Heart left ventricle (tissue), 16 donors: Measurements from ENCODE around the gene CENPP. TPM values are rescaled to one million over a fixed set of nuclear protein-coding genes. Genes with fewer than 3 reads are reported as not detected.

Experiments used
- ATAC-seq, 4 donors: fragments of 200-7000 bp; cut with Tn5 transposase; one replicate each; pipeline ENCODE4 v1.9.1; 2020 to 2022; ENCODE audit warnings: moderate library complexity in 4 of 4, mild to moderate bottlenecking in 3 of 4, moderate number of reproducible peaks in 1 of 4
- DNase-seq, 5 donors: peaks; one replicate each; pipeline ENCODE4 v3.0.0-alpha.2; 2020
- H3K27ac ChIP-seq, 12 donors: fragments of 200-600 bp; sonication (generic) in 4 of 12; one replicate each; pipeline versions ENCODE4 v1.5.0 to v1.8.0; 2016 to 2022; ENCODE audit warnings: mild to moderate bottlenecking in 2 of 12
- H3K27me3 ChIP-seq, 9 donors: fragments of 200-600 bp; sonication (generic) in 2 of 9; one replicate each; pipeline versions ENCODE4 v1.5.1 to v1.8.0; 2016 to 2022; ENCODE audit warnings: mild to moderate bottlenecking in 3 of 9
- H3K36me3 ChIP-seq, 9 donors: fragments of 200-600 bp; sonication (generic) in 2 of 9; one replicate each; pipeline versions ENCODE4 v1.5.0 to v1.8.0; 2018 to 2022; ENCODE audit warnings: mild to moderate bottlenecking in 2 of 9
- H3K4me1 ChIP-seq, 12 donors: fragments of 200-600 bp; sonication (generic) in 4 of 12; one replicate each; pipeline versions ENCODE4 v1.5.0 to v1.8.0; 2016 to 2022; ENCODE audit warnings: mild to moderate bottlenecking in 3 of 12
- H3K4me3 ChIP-seq, 12 donors: fragments of 200-600 bp; sonication (generic) in 4 of 12; one replicate each; pipeline versions ENCODE4 v1.5.0 to v1.8.0; 2017 to 2022; ENCODE audit warnings: mild to moderate bottlenecking in 9 of 12, moderate library complexity in 4 of 12
- H3K9me3 ChIP-seq, 12 donors: fragments of 200-600 bp; sonication (generic) in 4 of 12; one replicate each; pipeline versions ENCODE4 v1.5.0 to v1.8.0; 2016 to 2022; ENCODE audit warnings: mild to moderate bottlenecking in 1 of 12
- POLR2A ChIP-seq, 2 donors: fragments of 450-650 bp; IDR thresholded peaks; one replicate each; pipeline ENCODE4 v1.6.1; 2017; ENCODE audit warnings: antibody characterized with exemption in 2 of 2, mild to moderate bottlenecking in 2 of 2, moderate library complexity in 2 of 2
- WGBS, 4 donors: extraction: QIAGEN DNeasy Blood & Tissue Kit in 2 of 4; methylation state at CpG; one replicate each; pipeline versions ENCODE4 v1.1.5 to v1.1.7; 2013 to 2018; 5-methylcytosine and 5-hydroxymethylcytosine counted together
- intact Hi-C, 10 donors: fragments of 100-400 bp; cut with DNase I; formaldehyde crosslinking; loops; one replicate each; pipeline versions ENCODE4 v1.11.1 to v1.14.2; 2022
- polyA plus RNA-seq, 2 donors: library from polyadenylated mRNA; stranded (reverse); fragments of 200-250 nt; gene quantifications; one replicate each; pipeline ENCODE4 v1.2.3, GENCODE V29; 2013
- total RNA-seq, 9 donors: library from RNA; depleted of rRNA in 2 of 9; stranded (reverse); fragments of >200 nt in 2 of 9; fragmentation: NEBNext Ultra II Directional in 3 of 9; extraction: Animal tissue kit (Norgen Biotek cat#: 25700) in 3 of 9; gene quantifications; one replicate each; pipeline versions ENCODE4 v1.1.0 to v1.2.4, GENCODE V29; 2016 to 2023
- TF ChIP-seq, protein P1 (sequence below), 12 donors: fragments of 200-600 bp; sonication (generic) in 4 of 12; IDR thresholded peaks; one replicate each; pipeline versions ENCODE4 v1.5.0 to v1.8.0; 2018 to 2022; ENCODE audit warnings: antibody characterized with exemption in 12 of 12, mild to moderate bottlenecking in 5 of 12
- donor health status: ischemic (EF 13 %, LVEDD 7.1; RV severe dilation, severe dysfunction).
- donor health status: healthy with polysubstance abuse.
- donor health status: DM: no; HTN: yes; CAD: no.
- donor health status: DM: no; HTN: no; CAD: no.
- donor health status: ischemic (EF 25% LVEDD 6.9; RV normal size, moderate dysfunction).
- donor health status: ischemic (EF 25% LVEDD 5.7; RV mildly dilated, moderate dysfunction).
- donor health status: healthy.
- donor health status: DM: yes; HTN: yes; CAD: no.
- donor health status: ischemic (EF 35%, LVEDD 5.7; RV mildly dilated, moderate dysfunction).
- donor health status: nonischemic (EF 11% LVEDD 7.7; RV severe dilation, severe dysfunction).
- donor health status: DM: yes; HTN: yes; CAD: no.
- donor health status: PGD.
- donor health status: ischemic (EF 29% LVEDD 5.4; RV normal size, mild dysfunction).
- donor health status: nonischemic (EF 23%, LVEDD 6.1; RV moderate dilation, normal function).

CENPP gene
- total and polyA plus RNA-seq, 11 donors: 1.1 to 5.8 (median 2.4) TPM

DNA sequence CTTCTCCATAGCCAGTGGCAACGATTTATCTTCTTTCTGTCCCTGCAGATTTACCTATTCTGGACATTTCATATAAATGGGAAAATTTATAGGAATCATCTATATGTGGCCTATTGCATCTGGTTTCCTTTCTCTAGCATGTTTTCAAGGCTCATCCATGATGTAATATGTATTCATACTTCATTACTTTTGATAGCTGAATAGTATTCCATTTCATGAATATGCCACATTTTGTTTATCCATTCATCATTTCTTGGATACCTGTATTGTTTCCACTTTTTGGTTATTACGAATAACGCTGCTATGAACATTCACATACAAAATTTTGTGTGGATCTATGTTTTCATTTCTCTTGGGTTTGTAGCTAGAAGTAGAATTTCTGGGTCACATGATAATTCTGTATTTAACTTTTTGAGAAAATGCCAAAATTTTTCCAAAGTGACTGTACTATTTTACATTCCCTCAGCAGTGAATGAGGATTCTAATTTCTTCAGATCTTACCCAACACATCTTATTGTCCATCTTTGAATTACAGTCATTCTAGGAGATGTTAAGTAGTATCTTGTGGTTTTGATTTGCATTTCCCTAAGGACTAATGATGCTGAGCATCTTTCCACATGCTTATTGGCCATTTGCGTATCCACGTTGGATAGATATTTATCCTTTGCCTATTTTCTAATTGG lies 35.9 kb upstream of the CENPP start:
- intact Hi-C loops: loop anchor here in 4 of 10 donors (10.0 kb wide), 3 partner anchors 145 to 345 kb away; no protein-coding TSS in a partner anchor
- no peak for DNase-seq
- 82 to 96% (median 94%) methylated on average over 5 of the region's 5 CpGs for WGBS, 4 donors
- Histone ChIP-seq H3K4me1 (peaks cover 0 to 28% (median 20%) of the 10 kb centered on the region in 12 donors), H3K9me3 (no peaks in the 10 kb centered on the region), H3K27me3 (no peaks in the 10 kb centered on the region), H3K27ac (no peak overlapping the region), H3K4me3 (no peak overlapping the region), H3K36me3 (peaks cover 2 to 54% (median 43%) of the 10 kb centered on the region in 9 donors)
- no peak for TF ChIP-seq POLR2A (IDR thresholded peaks at IDR 0.05)
- TF ChIP-seq, protein P1, sequence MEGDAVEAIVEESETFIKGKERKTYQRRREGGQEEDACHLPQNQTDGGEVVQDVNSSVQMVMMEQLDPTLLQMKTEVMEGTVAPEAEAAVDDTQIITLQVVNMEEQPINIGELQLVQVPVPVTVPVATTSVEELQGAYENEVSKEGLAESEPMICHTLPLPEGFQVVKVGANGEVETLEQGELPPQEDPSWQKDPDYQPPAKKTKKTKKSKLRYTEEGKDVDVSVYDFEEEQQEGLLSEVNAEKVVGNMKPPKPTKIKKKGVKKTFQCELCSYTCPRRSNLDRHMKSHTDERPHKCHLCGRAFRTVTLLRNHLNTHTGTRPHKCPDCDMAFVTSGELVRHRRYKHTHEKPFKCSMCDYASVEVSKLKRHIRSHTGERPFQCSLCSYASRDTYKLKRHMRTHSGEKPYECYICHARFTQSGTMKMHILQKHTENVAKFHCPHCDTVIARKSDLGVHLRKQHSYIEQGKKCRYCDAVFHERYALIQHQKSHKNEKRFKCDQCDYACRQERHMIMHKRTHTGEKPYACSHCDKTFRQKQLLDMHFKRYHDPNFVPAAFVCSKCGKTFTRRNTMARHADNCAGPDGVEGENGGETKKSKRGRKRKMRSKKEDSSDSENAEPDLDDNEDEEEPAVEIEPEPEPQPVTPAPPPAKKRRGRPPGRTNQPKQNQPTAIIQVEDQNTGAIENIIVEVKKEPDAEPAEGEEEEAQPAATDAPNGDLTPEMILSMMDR (IDR thresholded peaks at IDR 0.05): no peak
- ATAC-seq: no peak

DNA sequence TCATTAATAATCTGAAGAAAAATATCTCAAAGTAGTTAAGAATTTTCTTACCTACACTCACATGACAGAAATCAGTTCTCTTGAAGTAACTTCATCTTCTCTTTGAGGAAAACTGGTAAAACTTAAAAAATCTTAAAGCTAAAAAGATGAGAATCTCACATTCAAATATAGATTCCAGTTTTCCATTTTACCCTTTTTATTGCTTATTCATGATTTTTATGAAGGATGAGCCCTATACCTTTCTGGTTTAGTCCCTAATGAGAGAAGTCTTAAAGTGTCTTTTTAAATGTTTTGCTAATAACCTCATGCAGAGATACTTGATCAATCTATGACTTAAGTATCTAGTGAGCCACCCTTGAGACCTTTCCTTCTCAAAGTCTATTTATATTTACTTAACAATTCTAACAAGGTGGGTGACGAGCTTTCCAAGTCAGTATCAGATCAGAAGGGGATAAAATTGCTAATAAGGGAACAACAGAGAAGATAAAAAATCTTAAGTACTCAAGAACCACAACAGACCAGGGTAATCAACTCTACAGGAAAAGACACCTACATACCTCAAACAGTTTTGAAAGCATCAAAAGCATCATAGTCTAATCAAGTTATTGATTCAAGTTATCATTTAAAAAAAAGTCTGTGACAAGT lies 34.8 kb upstream of the CENPP start:
- H3K27ac ChIP-seq: no peak overlapping the region
- no peaks in the 10 kb centered on the region for H3K27me3 ChIP-seq
- ATAC-seq (no peak), DNase-seq (no peak)
- no peak overlapping the region for H3K4me3 ChIP-seq
- intact Hi-C loops: loop anchor here in 4 of 10 donors (10.0 kb wide), 3 partner anchors 146 to 344 kb away; no protein-coding TSS in a partner anchor
- peaks cover 0 to 44% (median 33%) of the 10 kb centered on the region in 9 donors for H3K36me3 ChIP-seq
- TF ChIP-seq, protein P1 (IDR thresholded peaks at IDR 0.05): no peak
- no peak for TF ChIP-seq POLR2A (IDR thresholded peaks at IDR 0.05)
- H3K4me1 ChIP-seq: peaks cover 0 to 33% (median 22%) of the 10 kb centered on the region in 12 donors
- H3K9me3 ChIP-seq: no peaks in the 10 kb centered on the region
- 72 to 79% (median 74%) methylated on average over 1 of the region's 1 CpG for WGBS, 4 donors

DNA sequence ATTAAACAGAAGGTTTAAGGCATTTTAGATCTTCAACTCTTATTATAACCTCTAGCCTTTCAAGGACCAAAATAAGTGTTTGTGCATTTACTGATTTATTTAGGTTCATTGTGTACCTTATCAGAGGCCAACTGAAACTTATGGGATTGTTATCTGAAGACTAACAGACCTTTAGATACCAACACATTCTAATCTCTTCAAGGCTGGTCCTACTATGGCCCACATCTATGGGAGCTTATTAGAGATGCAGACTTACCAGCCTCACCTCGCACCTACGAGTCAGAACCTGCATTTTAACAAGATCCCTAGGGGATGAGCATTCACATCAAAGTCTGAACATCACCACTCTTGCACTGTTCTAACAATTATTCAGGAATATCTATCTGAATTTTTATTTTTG lies 34.2 kb upstream of the CENPP start:
- WGBS, 4 donors: 81 to 96% (median 84%) methylated on average over 2 of the region's 2 CpGs
- DNase-seq: no peak
- ATAC-seq: no peak
- Histone ChIP-seq H3K27ac (no peak overlapping the region), H3K9me3 (no peaks in the 10 kb centered on the region), H3K36me3 (peaks cover 0 to 37% (median 26%) of the 10 kb centered on the region in 9 donors), H3K4me3 (no peak overlapping the region), H3K4me1 (peaks cover 0 to 34% (median 22%) of the 10 kb centered on the region in 12 donors), H3K27me3 (no peaks in the 10 kb centered on the region)
- intact Hi-C loops: loop anchor here in 4 of 10 donors (10.0 kb wide), 3 partner anchors 147 to 343 kb away; no protein-coding TSS in a partner anchor
- TF ChIP-seq POLR2A (IDR thresholded peaks at IDR 0.05): no peak
- TF ChIP-seq, protein P1 (IDR thresholded peaks at IDR 0.05): no peak
